GM21825 (cell line): ENCODE results near the gene MMAB.
"Not testable (repeated sequence)": the region's sequence is repeated elsewhere in the genome, so short reads cannot be mapped to it uniquely, and the experiment has no call there.

Experiments used
- ATAC-seq: cut with Tn5 transposase; IDR thresholded peaks from one replicate; pipeline ENCODE4 v1.9.1; 2021; ENCODE audit warnings: mild to moderate bottlenecking, moderate library complexity; ENCODE audit not compliant: unreplicated experiment

The MMAB gene

GRCh38 chr12:109604132-109604585 lies 30.9 kb upstream of the MMAB start:
- ATAC-seq = no peak

DNA sequence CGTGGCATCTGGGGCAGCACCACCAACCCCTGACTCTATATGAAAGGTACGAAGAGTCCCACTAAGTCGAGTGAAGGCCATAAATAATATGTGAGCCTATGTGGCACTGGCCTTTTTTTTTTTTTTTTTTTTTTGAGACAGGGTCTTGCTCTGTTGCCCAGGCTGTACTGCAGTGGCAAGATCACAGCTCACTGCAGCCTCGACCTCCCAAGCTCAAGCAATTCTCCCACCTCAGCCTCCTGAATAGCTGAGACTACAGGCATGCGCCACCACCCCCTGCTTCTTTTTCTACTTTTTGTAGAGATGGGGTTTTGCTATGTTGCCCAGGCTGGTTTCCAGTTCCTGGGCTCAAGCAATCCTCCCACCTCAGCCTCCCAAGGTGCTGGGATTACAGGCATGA lies 28.8 kb upstream of the MMAB start:
- ATAC-seq = not testable (repeated sequence)

DNA sequence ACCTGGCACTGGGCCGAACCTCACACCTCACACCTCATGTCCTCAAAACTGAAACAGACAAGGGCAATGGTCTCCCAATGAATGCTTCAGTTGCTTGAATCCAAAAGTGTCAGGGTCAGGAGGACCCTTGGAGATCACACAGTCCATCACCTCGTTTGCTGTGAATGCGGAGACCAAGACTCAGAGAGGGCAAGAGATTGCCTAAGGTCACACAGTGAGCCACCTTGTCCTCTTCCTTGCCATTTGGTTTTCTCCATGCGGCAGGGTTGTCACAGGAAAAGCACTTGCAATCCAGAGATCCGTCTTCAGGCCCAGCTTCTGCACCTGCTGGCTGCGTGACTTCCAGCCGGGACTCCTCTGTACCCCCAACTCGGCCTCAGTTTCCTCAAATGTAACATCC lies 28.3 kb upstream of the MMAB start:
- no peak for ATAC-seq

DNA sequence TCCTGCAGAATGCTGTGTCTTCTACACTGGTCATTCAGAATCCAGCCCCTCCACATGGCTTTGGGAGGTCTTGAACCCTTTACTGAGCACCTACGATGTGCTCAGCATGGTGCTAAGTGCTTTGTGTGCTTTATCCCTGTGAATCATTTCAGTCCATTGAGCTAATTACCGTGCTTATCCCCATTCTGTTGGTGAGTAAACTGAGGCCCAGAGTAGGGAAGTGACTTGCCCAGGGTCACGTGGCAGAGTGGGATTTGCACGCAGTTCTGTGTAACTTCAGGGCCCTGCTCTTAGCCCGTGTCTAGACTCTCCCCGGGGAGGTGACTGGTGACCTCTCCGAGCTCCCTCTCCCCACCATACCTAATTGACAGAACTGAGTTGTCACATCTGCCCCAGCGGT lies 27.7 kb upstream of the MMAB start:
- ATAC-seq = no peak

GRCh38 chr12:109600481-109600880 lies 27.2 kb upstream of the MMAB start:
- ATAC-seq = no peak

- ATAC-seq = no peak
Measured at GRCh38 chr12:109599087-109599486, 25.8 kb upstream of the MMAB start.

DNA sequence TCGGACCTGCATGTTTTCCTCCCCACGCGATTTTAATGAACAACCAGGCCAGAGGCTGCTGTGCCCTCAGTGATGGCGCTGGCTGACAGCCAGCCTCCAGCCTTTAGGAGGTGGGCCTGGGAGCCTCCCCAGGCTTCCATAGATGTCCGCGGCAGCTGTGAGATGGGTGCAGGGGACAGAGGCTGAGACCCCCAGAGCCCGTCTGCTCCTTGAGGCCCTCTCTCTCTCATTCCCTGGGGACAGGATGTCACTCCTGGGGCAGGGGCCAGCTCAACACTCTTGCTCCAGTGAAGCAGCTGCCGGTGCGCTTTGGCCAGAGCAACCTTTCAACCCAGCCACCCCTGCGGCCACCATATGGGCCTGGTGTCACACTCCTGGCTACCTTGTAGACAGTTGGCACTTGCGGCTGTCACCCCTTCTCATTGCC lies 25.1 kb upstream of the MMAB start:
- ATAC-seq = no peak

GRCh38 chr12:109597795-109598427 lies 24.6 kb upstream of the MMAB start:
- no peak for ATAC-seq

- no peak for ATAC-seq
Measured at GRCh38 chr12:109597414-109597794, 24.1 kb upstream of the MMAB start.

DNA sequence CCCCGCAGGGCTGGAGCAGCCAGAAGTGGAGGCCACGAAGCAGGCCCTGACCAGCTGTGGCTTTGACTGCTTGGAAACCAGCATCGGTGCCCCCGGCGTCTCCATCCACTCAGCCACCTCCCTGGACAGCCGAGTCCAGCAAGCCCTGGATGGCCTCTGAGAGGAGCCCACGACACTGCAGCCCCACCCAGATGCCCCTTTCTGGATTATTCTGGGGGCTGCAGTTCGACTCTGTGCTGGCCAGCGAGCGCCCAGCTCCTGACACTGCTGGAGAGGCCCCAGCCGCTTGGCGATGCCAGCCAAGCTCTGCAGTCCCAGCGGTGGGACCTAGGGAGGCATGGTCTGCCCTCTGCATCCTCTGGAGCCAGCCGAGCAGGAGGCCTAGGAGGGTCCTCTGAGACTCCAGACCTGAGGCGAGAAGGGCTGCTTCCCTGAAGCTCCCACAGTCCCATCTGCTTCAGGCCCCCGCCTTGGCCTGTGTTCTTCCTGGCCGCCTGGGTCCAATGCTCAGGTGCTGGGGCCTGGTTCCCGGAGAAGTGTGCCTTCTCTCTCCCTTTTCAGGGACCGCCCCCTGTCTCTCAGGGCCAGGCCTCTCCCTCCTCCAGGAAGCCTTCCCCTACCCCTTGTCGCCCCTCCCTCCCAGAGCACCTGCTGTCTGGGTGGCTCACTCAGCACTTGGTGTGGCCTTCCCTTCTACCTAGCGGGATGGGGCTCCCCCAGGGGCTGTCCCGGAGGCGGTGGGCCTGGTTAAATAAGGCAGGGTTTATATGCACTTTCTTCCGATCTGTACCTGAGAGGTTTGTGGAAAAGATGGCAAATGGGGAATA lies 23.3 kb upstream of the MMAB start:
- no peak for ATAC-seq

DNA sequence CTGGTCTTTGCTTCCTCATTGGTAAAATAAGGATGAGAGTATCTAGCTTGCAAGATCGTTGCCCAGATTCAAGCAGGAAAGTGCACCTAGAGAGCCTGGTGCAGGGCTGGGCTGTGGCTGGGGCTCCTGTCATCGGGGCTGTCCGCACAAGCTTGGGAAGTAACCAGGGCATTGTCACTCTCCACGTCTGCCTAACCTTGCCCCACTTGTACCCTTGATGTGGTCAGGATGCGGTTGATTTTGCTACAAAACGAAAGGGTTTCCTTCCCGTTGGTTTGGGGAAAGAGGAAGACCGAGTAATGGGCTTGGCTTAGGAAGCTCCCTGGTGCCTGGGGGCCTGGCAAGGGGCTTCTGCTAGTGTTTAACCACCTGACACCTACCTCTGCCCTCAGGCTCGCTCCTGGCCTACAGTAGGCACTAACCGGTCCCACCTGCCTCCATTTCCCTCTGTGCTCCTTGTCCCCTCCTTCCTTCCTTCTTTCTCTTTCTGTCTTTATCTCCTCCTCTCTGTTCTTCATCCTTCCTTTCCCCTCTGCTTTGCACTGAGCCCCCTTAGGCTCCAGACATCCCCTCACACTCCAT lies 22.1 kb upstream of the MMAB start:
- ATAC-seq = no peak

GRCh38 chr12:109594556-109595317 lies 21.4 kb upstream of the MMAB start:
- no peak for ATAC-seq

GRCh38 chr12:109592905-109593272 lies 19.6 kb upstream of the MMAB start:
- no peak for ATAC-seq

- ATAC-seq = no peak
Measured at GRCh38 chr12:109592195-109592904, 19.0 kb upstream of the MMAB start.

DNA sequence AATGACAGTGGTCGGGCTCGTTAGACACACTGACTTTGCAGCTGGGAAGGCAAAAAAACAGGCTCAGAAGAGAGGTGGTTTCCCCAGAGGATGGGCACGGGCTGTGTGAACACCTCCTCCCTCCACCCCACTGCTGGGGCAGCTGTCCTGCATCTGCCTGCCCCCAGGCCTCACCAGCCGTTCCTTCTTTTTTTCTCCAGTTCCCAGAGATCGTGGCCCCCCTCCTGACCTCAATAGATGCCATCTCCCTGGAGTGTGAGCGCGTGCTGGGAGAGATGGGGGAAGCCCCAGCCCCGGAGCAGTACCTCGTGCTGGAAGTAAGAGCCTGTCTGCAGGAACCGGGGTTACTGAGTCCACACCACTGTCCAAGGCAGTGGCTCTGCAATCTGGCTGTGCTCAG lies 17.7 kb upstream of the MMAB start:
- ATAC-seq = no peak

- ATAC-seq = no peak
Measured at GRCh38 chr12:109590566-109590965, 17.3 kb upstream of the MMAB start.

GRCh38 chr12:109589691-109590245 lies 16.5 kb upstream of the MMAB start:
- no peak for ATAC-seq

GRCh38 chr12:109589240-109589590 lies 15.9 kb upstream of the MMAB start:
- no peak for ATAC-seq

DNA sequence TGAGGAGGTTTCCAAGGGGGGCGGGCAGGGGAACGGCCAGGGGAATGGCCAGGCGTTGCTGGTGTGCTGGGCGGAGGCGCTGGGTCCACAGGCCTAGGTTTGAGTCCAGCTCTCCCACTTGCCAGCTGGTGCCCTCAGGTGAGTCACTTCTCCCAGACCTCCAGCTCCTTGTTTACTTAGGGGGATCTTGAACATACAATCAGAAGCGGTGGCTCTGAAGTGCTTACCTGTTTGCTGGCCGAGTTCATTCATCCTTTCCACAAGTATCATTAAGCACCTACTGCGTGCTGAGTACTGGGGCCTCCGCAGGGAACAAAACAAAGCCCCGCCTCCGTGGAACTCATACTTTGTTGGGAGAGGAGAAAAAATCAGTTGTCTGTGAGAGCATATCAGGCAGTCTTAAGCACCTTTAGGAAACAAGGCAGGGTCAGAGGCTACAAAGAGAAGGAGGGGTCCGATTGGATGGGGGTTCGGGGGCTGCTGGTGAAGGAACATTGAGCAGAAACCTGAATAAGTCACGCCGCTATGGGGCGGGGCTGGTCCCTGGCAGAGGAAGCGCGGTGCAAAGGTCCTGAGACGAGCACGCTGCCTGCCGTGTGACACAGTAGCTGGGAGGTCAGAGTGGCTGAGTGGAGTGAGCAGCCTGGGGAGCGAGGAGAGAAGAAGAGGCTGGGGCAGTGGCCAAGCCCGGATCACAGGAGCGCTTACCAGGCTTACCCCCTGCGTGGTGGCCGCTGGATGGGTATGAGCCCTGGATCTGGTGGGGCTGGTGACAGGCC lies 15.3 kb upstream of the MMAB start:
- no peak for ATAC-seq

DNA sequence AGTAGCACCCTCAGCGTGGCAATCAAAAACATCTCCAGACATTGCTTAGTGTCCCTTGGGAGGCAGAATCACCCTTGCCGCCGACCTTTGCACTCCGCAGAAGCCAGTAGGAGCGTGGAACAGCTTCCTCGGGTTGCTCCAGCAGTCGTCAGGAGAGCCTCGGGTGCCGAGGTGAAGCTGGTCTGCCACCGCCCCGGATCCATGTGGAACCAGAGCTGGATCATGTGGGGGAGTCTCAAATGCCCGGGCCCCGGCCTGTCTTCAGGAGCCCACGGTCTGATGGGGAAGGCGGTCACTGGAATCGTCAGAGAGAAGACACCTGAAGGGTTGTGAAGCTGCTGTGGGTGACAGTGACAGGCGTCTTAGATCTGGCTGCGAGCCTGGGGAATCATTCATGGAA lies 14.6 kb upstream of the MMAB start:
- ATAC-seq = no peak
